GM21447 (cell line): ENCODE results near the gene ZNF277.
"Not testable (repeated sequence)": the region's sequence is repeated elsewhere in the genome, so short reads cannot be mapped to it uniquely, and the experiment has no call there.

Experiments used
- ATAC-seq: cut with Tn5 transposase; IDR thresholded peaks from one replicate; pipeline ENCODE4 v1.9.1; 2021; ENCODE audit not compliant: unreplicated experiment

Gene ZNF277

DNA sequence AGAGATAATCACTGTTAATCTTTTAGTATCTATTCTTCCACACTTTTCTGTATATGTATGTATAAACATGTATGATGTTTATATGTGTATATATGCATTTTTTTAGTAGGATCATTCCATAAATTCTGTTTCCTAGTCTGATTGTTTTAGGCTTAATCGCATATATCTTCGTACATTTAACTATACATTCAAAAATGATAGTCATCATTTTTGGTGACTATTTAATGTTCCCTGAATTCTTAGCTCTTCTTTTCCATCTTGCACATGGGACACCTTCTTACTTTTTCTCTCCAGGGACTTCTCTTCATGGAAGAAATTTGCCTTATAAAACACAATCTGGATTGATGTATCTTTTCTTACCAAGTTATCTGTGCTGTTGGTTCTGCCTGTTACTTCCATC, 42.1 kb downstream of the ZNF277 start:
- no peak for ATAC-seq

DNA sequence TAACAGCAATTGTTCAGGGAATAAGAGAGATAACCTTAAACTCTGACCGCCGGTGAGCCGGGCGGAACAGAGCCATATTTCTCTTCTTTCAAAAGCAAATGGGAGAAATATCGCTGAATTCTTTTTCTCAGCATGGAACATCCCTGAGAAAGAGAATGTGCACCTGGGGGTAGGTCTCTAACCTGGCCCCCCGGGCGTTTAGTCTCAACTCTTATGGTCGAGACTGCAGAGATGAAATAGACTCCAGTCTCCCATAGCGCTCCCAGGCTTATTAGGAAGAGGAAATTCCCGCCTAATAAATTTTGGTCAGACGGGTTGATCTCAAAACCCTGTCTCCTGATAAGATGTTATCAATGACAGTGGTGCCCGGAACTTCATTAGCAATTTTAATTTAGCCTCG, 43.5 kb downstream of the ZNF277 start:
- not testable (repeated sequence) for ATAC-seq

- no peak for ATAC-seq
Measured at GRCh38 chr7:112252141-112252540, 45.6 kb downstream of the ZNF277 start.

GRCh38 chr7:112252691-112253090, 46.2 kb downstream of the ZNF277 start:
- ATAC-seq, result no peak

GRCh38 chr7:112254156-112254555, 47.7 kb downstream of the ZNF277 start:
- no peak for ATAC-seq

- ATAC-seq, result no peak
Measured at GRCh38 chr7:112254709-112255387, 48.4 kb downstream of the ZNF277 start.

DNA sequence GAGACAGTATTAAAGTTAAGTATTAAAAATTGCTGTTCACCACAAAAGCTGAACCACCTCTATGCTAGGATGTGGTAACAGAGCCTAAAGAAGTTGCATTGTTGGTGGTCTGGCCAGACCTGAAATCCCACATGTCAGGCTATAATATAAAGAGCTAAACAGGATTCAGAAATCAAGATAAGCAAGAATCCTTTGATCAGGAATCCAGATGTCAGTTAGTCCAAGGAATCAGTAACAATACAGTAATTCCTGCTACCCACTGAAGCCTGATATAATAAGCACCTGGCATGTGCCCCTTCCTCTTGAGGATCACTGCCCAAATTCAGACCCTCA, 48.9 kb downstream of the ZNF277 start:
- no peak for ATAC-seq

- ATAC-seq, result no peak
Measured at GRCh38 chr7:112257073-112257472, 50.6 kb downstream of the ZNF277 start.

- ATAC-seq, result no peak
Measured at GRCh38 chr7:112260911-112261310, 54.4 kb downstream of the ZNF277 start.

- no peak for ATAC-seq
Measured at GRCh38 chr7:112262036-112262435, 55.5 kb downstream of the ZNF277 start.

GRCh38 chr7:112262855-112263487, 56.5 kb downstream of the ZNF277 start:
- no peak for ATAC-seq

GRCh38 chr7:112263519-112263918, 57.0 kb downstream of the ZNF277 start:
- no peak for ATAC-seq

DNA sequence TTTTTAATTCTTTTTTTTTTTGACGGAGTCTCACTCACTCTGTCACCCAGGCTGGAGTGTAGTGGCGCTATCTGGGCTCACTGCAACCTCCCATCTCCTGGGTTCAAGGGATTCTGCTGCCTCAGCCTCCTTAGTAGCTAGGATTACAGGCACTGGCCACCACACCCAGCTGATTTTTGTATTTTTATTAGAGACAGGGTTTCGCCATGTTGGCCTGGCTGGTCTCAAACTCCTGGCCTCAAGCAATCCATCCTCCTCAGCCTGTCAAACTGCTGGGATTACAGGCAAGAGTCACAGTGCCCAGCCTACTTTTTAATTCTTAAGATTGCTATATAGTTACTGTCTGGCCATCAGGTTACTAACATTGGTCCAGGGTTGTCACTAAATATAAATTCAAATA, 59.6 kb downstream of the ZNF277 start:
- ATAC-seq, result no peak

DNA sequence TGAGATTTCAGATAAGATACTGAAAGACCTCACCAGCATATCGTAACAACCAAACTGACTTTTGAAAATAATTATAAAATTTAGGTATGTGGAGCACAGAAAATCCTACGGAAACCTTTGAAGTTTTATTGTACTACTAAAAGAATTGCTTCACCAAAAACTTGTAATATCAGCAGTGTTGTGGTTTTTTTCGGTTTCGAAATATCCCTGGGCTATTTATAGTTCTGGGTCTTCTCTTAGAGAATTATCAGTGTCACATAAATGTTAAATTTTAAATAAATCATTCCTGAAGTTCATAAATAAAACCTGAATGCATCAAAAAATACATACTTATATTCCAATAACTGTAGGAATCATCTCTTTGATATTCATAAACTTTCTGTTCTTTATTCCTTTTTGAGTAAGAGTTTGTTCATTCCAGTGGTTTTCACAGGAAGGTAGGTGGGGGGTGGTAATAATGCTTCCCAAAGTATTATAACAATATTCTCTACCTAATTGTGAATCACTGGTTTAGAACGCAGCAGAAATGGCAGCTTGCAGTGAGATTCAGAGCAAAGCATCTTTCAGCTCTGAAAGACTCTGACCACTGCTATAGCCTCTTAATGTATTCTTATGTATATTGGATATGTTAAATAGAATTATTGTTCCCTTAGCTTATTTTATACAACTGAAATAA, 60.2 kb downstream of the ZNF277 start:
- no peak for ATAC-seq

- no peak for ATAC-seq
Measured at GRCh38 chr7:112267944-112268691, 61.6 kb downstream of the ZNF277 start.

GRCh38 chr7:112271162-112271561, 64.7 kb downstream of the ZNF277 start:
- no peak for ATAC-seq

- ATAC-seq, result no peak
Measured at GRCh38 chr7:112272921-112273561, 66.5 kb downstream of the ZNF277 start.

- no peak for ATAC-seq
Measured at GRCh38 chr7:112279042-112279441, 72.5 kb downstream of the ZNF277 start.

- no peak for ATAC-seq
Measured at GRCh38 chr7:112280267-112280666, 73.8 kb downstream of the ZNF277 start.

DNA sequence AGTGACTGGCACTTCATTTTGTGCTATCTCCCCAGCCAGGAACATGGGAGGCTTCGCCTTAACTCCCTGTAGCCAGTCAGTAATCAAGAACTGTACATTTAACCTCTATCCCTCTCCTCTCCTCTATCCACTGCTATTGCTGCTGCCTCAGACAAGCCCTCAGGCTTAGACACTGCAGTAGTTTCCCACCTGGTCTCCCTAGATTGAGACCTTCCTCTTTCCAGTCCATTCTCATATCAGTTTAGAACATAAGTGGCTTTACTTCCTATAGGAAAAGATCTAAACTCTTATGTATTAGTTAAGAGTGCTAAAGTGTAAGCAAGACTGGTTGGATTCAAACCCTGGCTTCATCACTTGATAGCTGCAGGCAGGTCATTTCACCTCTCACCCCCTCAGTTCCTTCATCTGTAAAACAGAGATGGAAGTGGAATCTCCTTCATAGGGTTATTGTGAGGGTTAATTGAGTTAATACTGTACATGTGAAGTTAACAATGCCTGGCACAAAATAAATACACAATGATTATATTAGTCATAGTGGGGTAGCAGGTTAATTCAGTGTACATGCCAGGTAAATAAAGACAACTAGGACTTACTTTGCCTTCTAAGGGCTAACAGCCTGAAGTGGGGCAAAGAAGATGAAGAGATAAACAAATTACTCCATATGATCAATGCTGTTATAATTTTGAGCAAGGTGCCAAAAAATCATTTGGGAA, 76.1 kb downstream of the ZNF277 start:
- ATAC-seq, result no peak
